D721Med (cell line): ENCODE measurements around the gene KIAA0040.

Experiments used
- DNase-seq: peaks from one replicate; pipeline ENCODE4 v3.0.0; 2011; ENCODE audit warnings: low spot score; ENCODE audit not compliant: insufficient read length
- FAIRE-seq: peaks from 2 replicates; lab custom pipeline; 2011; peaks lifted over from hg19 to GRCh38; lab: Jason Lieb, UNC
- TF ChIP-seq, protein P1 (sequence below): IDR thresholded peaks from 2 replicates; pipeline ENCODE4 v1.5.1; 2012; ENCODE audit warnings: mild to moderate bottlenecking, control low read depth; ENCODE audit not compliant: insufficient read depth; ENCODE audit errors: missing control alignments

KIAA0040 gene

DNA sequence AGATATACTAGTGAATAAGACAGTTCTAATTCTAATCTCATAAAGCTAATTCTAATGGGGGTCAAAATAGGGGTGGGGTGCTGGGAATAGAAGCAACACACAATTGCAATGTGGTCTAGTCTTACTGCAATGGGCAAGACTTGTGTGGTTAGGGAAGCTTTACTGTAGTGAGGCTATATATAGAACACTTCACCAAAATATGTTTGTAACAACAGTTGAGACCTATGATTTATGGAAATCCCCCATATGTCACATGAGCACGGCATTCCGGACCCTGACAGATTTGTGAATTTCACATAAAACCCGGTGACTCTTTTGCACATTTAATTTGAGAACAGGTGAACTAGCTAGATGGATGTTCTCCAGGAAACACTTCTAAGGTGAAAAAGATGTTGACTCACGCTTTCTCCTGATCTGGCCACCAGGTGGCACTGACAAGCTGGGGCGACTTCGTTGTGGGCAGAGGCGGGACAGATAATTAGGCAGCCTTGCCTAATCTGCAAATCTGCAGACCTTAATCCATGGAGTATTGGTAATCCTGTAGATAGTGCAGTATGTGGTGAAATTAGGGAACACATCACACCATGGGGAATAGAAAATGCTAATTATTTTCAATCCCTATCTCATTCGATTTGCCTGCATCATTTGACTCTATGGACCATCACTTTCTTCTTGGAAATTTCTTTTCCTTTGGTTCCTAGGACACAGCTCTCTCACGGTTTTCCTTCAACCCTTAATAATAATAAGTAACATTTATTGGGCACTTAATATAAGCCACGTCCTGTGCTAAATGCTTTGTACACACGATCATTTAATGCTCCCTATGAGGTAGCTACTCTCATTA is 37.7 kb downstream of the KIAA0040 start:
- DNase-seq (peak; percentile 78), FAIRE-seq (no peak)
- TF ChIP-seq, protein P1, sequence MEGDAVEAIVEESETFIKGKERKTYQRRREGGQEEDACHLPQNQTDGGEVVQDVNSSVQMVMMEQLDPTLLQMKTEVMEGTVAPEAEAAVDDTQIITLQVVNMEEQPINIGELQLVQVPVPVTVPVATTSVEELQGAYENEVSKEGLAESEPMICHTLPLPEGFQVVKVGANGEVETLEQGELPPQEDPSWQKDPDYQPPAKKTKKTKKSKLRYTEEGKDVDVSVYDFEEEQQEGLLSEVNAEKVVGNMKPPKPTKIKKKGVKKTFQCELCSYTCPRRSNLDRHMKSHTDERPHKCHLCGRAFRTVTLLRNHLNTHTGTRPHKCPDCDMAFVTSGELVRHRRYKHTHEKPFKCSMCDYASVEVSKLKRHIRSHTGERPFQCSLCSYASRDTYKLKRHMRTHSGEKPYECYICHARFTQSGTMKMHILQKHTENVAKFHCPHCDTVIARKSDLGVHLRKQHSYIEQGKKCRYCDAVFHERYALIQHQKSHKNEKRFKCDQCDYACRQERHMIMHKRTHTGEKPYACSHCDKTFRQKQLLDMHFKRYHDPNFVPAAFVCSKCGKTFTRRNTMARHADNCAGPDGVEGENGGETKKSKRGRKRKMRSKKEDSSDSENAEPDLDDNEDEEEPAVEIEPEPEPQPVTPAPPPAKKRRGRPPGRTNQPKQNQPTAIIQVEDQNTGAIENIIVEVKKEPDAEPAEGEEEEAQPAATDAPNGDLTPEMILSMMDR: peak; percentile 99

DNA sequence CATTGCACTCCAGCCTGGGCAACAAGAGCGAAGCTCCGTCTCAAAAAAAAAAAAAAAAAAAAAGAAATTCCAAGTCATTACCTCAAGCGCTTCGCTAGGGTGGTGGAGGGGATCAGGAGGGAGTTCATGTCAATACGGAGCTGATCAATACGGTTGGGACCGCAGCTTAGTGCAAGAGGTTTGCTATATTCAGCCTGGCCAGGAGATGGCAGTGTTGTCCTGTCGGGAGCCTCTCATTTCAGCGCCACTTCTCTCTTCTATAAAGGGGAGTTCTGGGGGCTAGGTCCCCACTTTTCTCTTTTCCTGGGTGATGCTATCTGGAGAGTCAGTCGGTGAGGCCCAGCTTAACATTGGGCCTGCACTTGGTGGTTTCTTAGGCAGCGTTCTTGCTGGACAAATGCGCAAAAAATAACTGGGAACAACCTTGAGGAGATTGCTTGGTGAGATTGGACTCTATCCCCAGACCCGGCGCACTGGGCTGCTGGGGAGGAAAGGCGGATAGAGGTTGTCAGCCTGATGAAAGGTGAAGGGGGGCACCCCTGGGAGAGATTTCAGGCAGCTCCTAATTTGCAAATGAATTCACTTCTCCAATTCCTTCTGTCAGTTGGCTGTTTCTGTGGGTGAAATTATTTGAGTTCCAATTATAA is 40.4 kb downstream of the KIAA0040 start:
- DNase-seq: peak; percentile 75
- no peak for FAIRE-seq
- TF ChIP-seq, protein P1: peak; percentile 94

DNA sequence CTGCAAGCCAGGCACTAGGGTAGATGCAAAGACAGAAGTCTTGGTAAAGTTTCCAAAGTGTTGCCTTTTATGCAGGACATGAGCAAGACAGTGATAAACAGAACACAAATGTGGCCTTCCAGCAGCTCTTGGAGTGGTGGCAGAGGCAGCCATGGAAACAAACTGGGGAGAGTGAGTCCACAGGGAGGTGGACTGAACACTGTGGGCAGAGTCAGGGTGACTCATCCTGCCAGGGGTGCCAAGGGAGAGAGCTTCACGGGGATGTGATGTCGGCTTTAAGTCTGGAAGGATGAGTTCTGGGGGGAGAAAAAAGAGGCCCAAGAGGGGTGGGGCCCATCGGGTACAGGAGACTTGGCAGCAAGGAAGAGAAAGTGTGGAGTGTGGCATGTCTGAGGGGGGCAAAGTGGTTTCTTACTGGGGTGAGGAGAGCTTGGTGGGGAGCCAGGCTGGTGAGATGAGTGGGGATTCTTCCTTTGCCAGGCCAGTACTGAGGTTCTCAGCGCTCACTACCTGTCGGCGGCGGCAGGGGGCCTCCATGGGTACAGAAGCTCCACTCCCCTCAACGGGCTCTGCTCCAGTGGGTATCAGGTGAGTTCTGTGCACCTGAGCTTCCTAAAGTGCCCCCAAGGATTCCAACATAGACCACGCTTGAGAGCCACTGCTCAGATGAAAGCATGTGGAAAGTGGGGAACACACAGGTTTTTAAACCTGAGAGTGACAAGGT is 41.8 kb downstream of the KIAA0040 start:
- TF ChIP-seq, protein P1: no peak
- FAIRE-seq (no peak), DNase-seq (no peak)

DNA sequence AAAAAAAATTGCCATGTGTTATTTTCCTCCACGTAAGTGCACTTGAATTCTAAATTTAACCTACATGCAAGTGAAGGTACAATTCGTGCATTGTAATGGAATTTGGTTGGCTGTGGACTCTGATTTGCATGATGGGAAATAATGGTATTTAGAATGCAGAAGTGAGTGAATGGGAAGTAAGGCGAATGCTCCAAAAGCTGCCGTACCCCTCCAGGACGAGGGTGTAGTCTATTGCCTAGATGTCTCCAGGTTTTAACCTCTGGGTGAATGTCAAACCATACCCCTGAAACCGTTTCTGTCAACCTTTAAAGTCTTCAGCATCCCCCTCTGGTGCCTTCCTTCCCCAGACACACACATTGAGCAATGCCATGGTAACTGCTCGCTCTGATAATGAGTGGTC is 44.5 kb downstream of the KIAA0040 start:
- FAIRE-seq (no peak), DNase-seq (no peak)
- TF ChIP-seq, protein P1: no peak

DNA sequence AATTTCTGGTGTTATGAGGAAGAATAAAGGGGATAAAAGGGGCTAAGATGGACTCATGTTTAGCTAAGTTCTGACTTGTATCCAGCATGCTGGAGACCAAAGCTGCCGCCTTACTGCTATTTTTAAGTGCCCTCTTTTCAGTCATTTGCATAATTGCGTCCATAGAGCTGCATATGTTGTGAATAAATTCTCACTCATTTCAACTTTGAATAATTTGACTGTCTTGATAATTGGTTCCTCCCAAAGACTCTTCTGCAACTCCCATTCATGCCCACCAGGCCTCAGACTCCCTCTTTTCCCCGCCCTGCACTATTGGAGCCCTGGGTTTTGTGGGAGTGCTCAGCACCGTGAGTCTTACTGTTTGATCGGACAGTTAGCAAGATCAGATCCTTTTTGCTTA is 45.0 kb downstream of the KIAA0040 start:
- TF ChIP-seq, protein P1: no peak
- FAIRE-seq (no peak), DNase-seq (no peak)

DNA sequence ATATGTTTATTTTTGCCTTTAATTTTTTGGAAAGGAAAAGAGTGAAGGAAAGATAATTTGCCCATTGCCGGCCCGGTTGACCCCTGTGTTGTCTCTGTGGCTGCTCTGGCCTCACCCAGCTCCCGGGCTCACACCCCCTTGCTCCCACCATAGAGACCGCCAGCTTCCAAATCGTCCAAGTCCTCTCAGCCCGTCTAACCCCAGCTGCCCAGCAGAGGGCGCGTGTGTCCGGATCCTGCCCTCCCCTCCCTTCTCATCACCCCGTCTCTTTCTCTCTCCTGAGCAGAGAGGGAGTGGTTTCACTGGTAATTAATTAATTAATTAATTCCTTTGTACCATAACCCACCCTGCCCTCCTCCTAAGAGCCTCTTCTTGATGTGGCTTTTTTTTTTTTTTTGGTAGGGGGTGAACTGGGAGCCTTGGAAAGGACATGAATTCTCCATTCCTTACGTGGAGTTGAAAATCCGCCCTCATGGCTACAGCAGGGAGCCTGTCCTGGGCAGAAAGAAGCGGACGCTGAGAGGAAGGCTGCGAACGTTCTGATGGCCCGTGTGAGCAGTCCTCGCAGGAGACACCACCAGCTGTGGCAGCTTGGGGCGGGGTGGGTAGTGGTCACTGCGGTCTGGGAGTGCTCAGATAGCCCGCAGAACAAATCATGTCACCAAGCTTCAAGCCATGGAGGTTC is 45.9 kb downstream of the KIAA0040 start:
- TF ChIP-seq, protein P1: peak; percentile 96
- DNase-seq (peak; percentile 89), FAIRE-seq (no peak)
